Immature natural killer cell (primary cell): ENCODE measurements around the gene RGPD4. TPM values are rescaled to one million over a fixed set of nuclear protein-coding genes. Genes with fewer than 3 reads are reported as not detected.
"Not testable (repeated sequence)": the region's sequence is repeated elsewhere in the genome, so short reads cannot be mapped to it uniquely, and the experiment has no call there.

Experiments
- DNase-seq, 3 donors: peaks; one replicate each; pipeline ENCODE4 v3.0.0; 2022; ENCODE audit warnings: mixed read lengths in 1 of 3
- H3K27ac Mint-ChIP-seq, 6 donors: one replicate each; pipeline ENCODE4 v1.8.0; 2020; ENCODE audit warnings: mixed read lengths in 6 of 6, mild to moderate bottlenecking in 5 of 6, inconsistent platforms in 4 of 6, moderate library complexity in 3 of 6
- H3K27me3 Mint-ChIP-seq, 3 donors: one replicate each; pipeline ENCODE4 v1.8.0; 2020 to 2021; ENCODE audit warnings: low read depth in 3 of 3, mild to moderate bottlenecking in 3 of 3, mixed read lengths in 3 of 3, moderate library complexity in 3 of 3, inconsistent platforms in 1 of 3
- H3K36me3 Mint-ChIP-seq, 3 donors: one replicate each; pipeline ENCODE4 v1.8.0; 2020; ENCODE audit warnings: mixed read lengths in 3 of 3, inconsistent platforms in 2 of 3, mild to moderate bottlenecking in 2 of 3
- H3K4me1 Mint-ChIP-seq, 2 donors: one replicate each; pipeline ENCODE4 v1.8.0; 2020; ENCODE audit warnings: inconsistent platforms in 2 of 2, mild to moderate bottlenecking in 2 of 2, mixed read lengths in 2 of 2, moderate library complexity in 1 of 2
- H3K4me3 Mint-ChIP-seq, 5 donors: one replicate each; pipeline ENCODE4 v1.8.0; 2020; ENCODE audit warnings: mild to moderate bottlenecking in 5 of 5, mixed read lengths in 5 of 5, inconsistent platforms in 3 of 5, moderate library complexity in 3 of 5
- H3K9me3 Mint-ChIP-seq, 6 donors: one replicate each; pipeline ENCODE4 v1.8.0; 2020; ENCODE audit warnings: mild to moderate bottlenecking in 6 of 6, mixed read lengths in 6 of 6, inconsistent platforms in 4 of 6, moderate library complexity in 3 of 6
- polyA plus RNA-seq, 3 donors: library from polyadenylated mRNA; unstranded; fragments of 300-500 nt; fragmentation: Illumina TruSeq; gene quantifications; one replicate each; pipeline ENCODE4 v1.2.3, GENCODE V29; 2021

RGPD4 gene
- polyA plus RNA-seq, 3 donors from 2014 or later = not detected

DNA sequence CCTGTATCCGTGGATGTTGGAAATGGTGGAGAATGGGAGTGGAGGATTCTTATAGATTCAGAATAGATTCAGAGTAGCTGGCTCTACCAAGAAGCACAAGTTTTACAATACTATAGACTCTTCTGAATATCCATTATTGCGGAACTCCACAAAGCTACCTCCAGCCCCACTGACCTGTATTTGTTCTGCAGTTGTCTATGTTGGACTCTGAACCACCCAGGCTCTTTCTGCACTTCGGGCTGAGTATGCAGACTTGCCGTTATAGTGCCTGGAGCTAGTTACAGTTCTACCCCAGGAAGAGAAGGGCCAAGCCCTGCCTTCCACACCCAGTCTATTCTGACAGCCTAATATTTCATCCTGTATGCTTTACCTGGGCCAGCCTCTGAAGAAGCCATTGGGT, 4.4 kb upstream of the RGPD4 start:
- Mint-ChIP-seq H3K4me3 (no peak overlapping the region), H3K36me3 (no peaks in the 10 kb centered on the region), H3K27me3 (peaks cover 0 to 1% (median 0%) of the 10 kb centered on the region in 3 donors), H3K27ac (no peak overlapping the region), H3K9me3 (peaks cover 0 to 5% (median 0%) of the 10 kb centered on the region in 6 donors), H3K4me1 (no peaks in the 10 kb centered on the region)
- no peak for DNase-seq

DNA sequence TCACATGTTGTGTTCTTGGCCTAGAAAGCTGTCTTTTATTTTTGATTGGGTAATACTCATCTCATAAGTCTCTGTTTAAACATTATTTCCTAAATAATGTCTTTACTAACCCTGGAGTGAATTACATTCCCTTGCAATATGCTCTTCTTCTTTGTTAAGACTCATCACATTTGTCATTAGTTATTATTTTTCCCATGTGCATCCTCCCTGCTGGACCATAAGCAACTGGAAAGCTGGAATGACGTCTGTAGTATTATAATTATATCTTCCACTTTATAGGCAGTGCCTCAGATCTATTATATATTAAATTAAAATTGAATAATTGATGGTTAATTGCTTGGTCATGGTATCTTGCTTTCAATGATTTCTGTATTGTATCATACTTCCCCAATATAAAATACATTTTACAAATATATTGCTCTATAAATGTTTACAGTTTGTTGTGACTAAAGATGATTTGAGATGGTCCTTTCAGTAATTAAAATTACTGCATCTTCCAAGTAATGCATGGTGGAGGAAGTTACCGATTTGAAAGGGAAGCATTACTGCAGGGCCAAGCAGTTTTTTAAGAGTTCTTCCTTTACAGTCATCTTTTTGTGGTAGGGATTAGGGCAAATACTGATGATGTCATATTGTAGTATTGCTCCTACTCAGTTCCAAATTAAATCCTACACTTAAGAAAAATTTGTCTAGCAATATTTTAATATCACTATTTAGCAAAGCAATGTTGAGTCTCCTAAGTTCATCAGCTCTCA, 2.1 kb upstream of the RGPD4 start:
- Mint-ChIP-seq H3K9me3 (no peaks in the 10 kb centered on the region), H3K4me1 (no peaks in the 10 kb centered on the region), H3K27me3 (no peaks in the 10 kb centered on the region), H3K36me3 (no peaks in the 10 kb centered on the region), H3K4me3 (no peak overlapping the region), H3K27ac (no peak overlapping the region)
- no peak for DNase-seq

DNA sequence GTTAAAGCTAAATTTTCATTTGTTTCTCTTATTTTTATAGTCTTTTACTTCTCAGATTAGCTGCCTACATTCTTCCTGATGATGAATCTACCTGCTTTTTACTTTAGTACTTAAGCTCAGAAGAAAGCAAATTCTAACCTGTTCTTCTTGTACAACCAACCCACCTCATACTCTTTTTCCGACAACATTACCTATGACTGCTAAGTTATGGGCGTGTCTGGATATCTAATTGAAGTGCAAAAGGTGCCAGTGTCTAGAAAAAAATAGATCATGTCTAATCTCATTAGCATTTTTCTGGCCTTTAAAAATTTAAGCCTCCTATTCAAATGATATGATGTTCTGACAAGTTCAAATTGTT, 1.5 kb upstream of the RGPD4 start:
- Mint-ChIP-seq H3K9me3 (no peaks in the 10 kb centered on the region), H3K36me3 (no peaks in the 10 kb centered on the region), H3K4me3 (no peak overlapping the region), H3K27me3 (no peaks in the 10 kb centered on the region), H3K4me1 (no peaks in the 10 kb centered on the region), H3K27ac (no peak overlapping the region)
- no peak for DNase-seq

DNA sequence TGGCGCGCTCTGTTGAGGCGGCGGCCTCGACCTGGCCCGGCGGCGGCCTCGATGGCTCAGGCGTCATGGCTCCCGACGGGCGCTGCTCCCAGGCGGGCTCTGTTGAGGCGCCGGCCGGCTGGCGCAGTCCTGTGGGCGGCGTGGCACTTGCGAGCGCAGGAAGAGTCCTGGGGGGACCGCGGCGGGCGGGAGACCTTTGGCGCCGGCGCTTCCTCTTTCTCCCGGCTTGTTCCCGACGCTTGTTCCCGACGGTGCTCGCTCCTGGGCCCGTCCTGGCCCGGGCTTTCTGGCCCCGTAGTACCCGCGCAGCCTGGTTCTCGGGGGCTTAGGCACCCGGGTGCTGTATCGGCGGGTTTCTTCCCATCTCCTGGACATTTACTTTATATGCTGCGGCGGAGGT, 2.8 kb downstream of the RGPD4 start:
- not testable (repeated sequence) for H3K4me1 Mint-ChIP-seq, H3K4me3 Mint-ChIP-seq, H3K9me3 Mint-ChIP-seq, DNase-seq, H3K36me3 Mint-ChIP-seq, H3K27me3 Mint-ChIP-seq, H3K27ac Mint-ChIP-seq

DNA sequence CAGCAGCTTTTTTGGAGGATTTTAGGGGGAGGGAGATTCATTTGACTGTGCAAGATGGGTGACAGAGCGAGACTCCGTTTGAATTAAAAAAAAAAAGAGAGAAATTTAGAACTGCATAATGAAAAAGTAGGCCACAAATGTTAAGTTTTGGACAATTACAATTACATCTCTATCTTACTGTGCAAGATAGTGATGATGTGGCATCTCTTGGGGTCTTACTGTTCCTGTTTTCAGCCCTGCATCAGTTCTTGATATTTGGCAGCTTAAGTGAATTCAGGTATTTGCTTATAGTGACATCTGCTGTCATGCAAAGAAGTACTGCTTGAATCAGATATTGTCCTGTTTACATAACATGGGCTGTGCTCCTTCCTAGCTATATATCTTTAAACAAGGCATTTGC, 6.5 kb downstream of the RGPD4 start:
- H3K9me3 Mint-ChIP-seq, H3K27me3 Mint-ChIP-seq, H3K4me1 Mint-ChIP-seq, H3K27ac Mint-ChIP-seq, H3K36me3 Mint-ChIP-seq, H3K4me3 Mint-ChIP-seq, DNase-seq: not testable (repeated sequence)

DNA sequence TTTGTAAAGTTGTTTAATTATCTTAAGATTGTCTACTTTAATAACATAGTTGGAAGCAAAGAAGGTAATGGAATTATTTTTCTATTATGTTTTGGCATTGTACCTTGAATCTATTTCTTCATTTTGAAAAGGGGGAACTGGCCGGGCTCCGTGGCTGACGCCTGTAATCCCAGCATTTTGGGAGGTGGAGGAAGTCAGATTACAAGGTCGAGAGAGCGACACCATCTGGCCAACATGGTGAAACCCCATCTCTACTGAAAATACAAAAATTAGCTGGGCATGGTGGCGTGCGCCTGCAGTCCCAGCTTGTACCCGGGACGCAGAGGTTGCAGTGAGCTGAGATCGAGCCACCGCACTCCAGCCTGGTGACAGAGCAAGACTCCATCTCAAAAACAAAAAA, 6.9 kb downstream of the RGPD4 start:
- H3K36me3 Mint-ChIP-seq, DNase-seq, H3K4me1 Mint-ChIP-seq, H3K27me3 Mint-ChIP-seq, H3K4me3 Mint-ChIP-seq, H3K9me3 Mint-ChIP-seq, H3K27ac Mint-ChIP-seq: not testable (repeated sequence)

DNA sequence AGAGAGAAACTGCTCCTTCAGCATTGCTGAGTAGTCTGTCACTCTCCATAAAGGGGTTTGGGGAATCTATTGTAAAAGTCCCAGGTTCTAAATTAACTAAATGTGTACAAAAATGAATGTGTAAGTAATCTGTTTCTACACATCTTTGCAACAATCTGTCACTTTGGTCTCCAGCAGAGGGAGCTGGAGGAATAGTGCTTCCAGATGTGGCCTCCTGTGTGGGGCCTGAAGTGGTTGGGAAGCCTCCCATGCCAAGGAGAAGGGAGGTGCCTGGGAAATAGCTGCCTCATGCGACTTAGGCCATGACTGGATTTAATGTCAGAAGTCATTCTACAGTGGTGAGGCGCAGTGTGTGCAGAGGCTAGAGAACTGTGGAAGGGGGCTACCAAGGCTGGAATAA, 89.4 kb downstream of the RGPD4 start:
- not testable (repeated sequence) for H3K4me3 Mint-ChIP-seq, H3K27ac Mint-ChIP-seq, DNase-seq, H3K4me1 Mint-ChIP-seq, H3K27me3 Mint-ChIP-seq, H3K36me3 Mint-ChIP-seq, H3K9me3 Mint-ChIP-seq

DNA sequence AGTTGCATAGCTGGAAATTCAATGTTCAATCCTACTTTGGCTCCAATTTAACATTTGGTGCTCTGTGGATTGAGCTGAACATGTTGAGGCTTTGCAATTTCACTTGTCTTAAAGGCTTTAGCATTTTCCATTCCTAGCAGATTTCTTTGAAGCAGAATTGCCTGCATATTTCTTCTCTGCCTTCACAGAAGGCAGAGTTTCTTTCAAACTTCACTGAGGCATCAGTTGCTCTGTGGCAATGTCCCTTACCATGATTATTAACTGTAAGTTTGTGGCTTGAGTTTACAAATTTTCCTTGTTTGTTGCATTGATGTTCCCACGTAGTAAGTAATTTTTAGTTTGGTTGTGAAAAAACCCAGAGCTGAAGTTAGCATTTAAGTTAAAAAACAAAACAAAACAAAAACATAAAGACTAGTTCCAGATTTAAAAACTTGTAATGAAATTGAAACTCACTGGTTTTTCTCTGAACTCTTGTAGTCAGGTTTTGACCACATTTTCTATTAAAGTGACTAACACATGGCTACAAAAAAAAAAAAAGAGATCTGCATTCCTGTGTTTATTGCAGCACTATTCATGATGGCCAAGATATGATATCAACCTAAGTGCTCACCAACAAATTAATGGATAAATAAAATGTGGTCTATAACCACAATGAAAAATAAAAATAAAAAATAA, 90.1 kb downstream of the RGPD4 start:
- H3K4me3 Mint-ChIP-seq, H3K27ac Mint-ChIP-seq, H3K36me3 Mint-ChIP-seq, DNase-seq, H3K27me3 Mint-ChIP-seq, H3K4me1 Mint-ChIP-seq, H3K9me3 Mint-ChIP-seq: not testable (repeated sequence)

DNA sequence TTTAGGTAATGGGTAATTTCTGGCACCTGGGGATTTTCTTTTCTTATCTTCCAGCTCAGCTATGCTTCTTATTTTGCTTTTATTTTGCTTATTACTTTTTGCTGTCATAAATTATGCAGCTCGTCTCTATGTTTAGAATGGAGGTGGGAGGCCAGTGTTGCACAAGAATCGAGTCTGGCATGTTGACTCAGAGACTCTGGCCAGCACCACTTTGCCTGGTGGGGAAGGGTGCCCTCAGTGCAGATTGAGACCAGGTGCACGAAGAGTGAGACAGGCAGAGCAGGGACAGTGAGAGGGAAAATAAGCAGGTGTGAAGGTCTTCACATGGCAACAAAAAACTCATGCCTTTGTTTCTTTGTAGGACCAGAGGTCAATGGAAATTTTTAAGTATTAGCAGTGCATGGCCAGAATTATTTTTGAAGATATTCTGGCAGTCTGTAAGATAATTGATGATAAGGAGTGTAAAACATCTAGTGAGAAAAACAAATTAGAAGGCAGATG, 100.4 kb downstream of the RGPD4 start:
- Mint-ChIP-seq H3K4me3 (no peak overlapping the region), H3K36me3 (no peaks in the 10 kb centered on the region), H3K4me1 (no peaks in the 10 kb centered on the region), H3K9me3 (peaks cover 0 to 3% (median 0%) of the 10 kb centered on the region in 6 donors), H3K27ac (no peak overlapping the region), H3K27me3 (no peaks in the 10 kb centered on the region)
- DNase-seq = no peak

DNA sequence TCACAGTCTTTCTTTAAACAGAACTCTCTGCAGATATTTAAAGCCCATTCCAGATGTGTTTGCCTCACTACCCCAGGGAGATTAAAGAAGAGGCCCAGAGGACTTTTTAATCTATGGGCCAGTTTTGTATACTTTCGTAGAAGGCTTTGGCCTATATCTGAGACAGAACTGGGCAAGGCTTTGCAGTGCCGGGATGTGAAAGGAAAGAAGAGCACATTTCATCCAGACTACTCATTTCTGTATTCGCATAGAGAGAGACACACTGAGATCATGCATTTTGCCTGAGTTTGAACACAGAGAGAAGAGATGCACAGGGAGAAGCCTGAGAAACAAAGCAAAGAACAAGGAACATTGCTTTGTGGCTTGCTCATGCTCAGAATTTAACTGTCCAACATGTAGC, 104.7 kb downstream of the RGPD4 start:
- H3K27ac Mint-ChIP-seq = no peak overlapping the region
- no peaks in the 10 kb centered on the region for H3K27me3 Mint-ChIP-seq
- no peak overlapping the region for H3K4me3 Mint-ChIP-seq
- H3K4me1 Mint-ChIP-seq = no peaks in the 10 kb centered on the region
- H3K9me3 Mint-ChIP-seq = peaks cover 0 to 2% (median 0%) of the 10 kb centered on the region in 6 donors
- no peaks in the 10 kb centered on the region for H3K36me3 Mint-ChIP-seq
- no peak for DNase-seq

DNA sequence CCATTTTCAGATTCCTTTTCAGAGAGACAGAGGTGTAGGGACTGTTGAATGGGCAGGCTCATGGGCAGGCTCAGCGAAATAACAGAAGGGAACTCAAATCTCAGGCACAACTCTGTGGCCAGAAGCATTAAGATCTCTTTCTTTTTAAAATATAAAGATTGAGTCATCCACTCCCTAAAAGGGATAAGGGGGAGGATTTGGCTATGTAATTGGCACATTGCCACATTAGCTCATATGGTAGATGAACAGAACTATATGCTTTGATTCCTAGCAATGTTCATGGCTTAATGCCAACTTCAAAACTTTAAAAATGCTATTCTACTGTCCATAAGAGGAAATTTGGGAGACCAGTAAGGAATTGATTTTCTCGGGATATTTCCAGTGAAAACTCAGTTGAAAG, 105.8 kb downstream of the RGPD4 start:
- Mint-ChIP-seq H3K9me3 (peaks cover 0 to 2% (median 0%) of the 10 kb centered on the region in 6 donors), H3K4me1 (no peaks in the 10 kb centered on the region), H3K36me3 (no peaks in the 10 kb centered on the region), H3K27me3 (no peaks in the 10 kb centered on the region), H3K27ac (no peak overlapping the region), H3K4me3 (no peak overlapping the region)
- DNase-seq = no peak

DNA sequence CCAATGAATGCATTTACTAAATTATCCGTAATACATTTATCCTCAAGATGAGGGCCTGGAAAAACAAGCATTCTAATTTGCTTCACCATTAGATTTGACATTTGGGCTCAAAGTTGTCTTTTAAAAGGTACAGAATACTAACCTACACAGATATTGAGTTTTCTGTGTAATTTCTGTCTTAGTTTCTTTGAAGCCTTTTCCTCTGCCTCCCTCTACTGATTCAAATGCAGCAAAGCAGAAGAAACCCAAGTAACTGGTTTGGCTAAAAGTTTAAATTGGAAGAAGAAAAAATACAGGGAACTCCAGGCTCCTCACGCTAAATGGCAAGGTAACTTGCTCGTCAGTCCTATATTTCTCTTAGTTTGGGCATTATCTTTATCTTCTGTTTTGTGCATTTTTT, 106.3 kb downstream of the RGPD4 start:
- H3K9me3 Mint-ChIP-seq = peaks cover 0 to 2% (median 0%) of the 10 kb centered on the region in 6 donors
- no peak overlapping the region for H3K27ac Mint-ChIP-seq
- no peak overlapping the region for H3K4me3 Mint-ChIP-seq
- H3K4me1 Mint-ChIP-seq = no peaks in the 10 kb centered on the region
- H3K36me3 Mint-ChIP-seq = no peaks in the 10 kb centered on the region
- DNase-seq = no peak
- no peaks in the 10 kb centered on the region for H3K27me3 Mint-ChIP-seq

DNA sequence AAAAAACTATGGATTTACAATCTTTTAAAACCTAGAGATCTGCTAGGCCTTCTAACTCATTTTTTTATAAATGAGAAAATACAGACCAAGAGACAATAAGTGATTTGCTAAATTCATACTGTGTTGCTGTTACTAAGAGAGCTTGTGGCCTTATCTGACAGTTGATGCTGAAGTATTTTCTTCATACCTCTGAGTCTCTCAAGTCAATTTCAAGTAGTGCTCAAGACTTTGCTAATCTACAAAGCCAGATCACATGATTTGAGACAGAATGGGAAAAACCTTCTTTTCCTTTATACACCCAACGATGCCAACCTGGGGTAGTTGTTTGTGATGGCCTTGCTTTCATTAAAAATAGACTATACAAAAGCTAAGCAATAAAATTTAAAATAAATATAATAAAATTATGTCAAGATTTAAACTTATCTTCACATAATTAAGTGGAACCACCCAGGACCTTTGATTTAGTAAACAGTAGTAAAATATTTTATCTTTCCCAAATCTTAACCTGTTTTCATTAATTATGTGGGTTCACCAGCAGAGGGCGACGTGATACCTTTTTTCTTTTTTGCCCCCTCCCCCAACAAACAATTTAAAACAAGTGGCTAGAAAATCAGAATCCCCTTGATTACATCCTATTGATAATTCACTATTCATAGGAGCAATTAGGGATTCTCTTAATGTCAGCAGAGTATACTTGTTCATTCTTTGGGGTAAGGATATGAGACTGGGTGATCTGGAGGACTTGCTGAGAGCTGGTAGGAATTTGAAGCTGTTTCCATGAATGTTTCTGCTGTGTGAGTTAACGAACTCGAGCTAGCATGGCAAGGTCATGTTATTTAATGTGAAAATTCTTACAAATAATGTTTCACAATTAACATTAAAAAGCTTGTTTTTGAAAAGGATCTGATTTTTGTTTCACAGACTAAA, 110.0 kb downstream of the RGPD4 start:
- no peaks in the 10 kb centered on the region for H3K27me3 Mint-ChIP-seq
- no peak overlapping the region for H3K27ac Mint-ChIP-seq
- H3K4me1 Mint-ChIP-seq = no peaks in the 10 kb centered on the region
- H3K9me3 Mint-ChIP-seq = peaks cover 0 to 2% (median under 1%) of the 10 kb centered on the region in 6 donors
- H3K4me3 Mint-ChIP-seq = no peak overlapping the region
- no peaks in the 10 kb centered on the region for H3K36me3 Mint-ChIP-seq
- DNase-seq = no peak
